T follicular helper cell (primary cell): Measurements from ENCODE around the gene NR1D2.

Experiments used
- DNase-seq: peaks from one replicate; pipeline ENCODE4 v3.0.0-alpha.2; 2020; ENCODE audit warnings: low read depth

NR1D2 gene

DNA sequence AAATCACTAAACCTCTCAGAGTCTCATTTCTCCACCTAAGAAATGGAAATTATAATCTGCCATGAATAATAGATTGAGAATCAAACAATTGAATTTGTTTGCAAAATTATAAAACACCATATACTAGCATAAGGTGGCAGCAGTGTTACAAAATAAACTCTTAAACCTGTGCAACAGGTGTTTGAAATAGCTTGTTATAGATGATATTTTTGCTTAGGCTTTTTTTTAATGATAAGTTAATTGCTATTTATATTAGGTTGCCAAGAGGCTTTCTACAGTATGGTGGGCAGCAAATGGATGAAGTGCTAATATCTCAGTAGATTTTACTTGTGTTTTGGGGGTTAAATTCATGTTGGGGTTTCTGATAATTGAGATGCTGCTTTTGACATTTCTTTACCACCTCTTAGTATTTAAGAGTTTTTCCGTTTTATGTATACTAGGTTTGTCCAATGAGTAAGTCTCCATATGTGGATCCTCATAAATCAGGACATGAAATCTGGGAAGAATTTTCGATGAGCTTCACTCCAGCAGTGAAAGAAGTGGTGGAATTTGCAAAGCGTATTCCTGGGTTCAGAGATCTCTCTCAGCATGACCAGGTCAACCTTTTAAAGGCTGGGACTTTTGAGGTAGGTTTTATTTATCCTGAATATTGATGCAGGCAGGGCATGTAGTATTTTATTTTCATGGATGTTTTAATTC lies 19.6 kb downstream of the NR1D2 start:
- DNase-seq, result no peak

DNA sequence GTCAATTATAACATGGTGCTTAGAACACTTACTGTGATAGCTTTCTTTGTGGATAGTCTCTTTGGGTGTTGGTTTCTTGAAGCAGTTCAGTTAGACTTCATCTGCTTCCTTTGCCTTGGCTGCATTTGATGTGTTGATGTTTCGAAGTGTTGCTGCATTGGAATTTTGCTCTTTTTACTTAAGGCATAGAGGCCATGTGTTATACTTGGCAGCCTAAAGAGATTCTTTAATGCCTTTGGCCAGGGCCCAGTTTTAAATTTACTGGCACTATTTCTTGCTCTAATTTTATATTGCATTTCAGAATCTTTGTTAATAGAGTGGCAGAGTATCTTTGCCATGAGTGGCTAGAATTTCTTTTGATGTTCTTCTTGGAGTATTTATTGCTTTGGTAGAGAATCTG lies 21.2 kb downstream of the NR1D2 start:
- DNase-seq, result no peak

DNA sequence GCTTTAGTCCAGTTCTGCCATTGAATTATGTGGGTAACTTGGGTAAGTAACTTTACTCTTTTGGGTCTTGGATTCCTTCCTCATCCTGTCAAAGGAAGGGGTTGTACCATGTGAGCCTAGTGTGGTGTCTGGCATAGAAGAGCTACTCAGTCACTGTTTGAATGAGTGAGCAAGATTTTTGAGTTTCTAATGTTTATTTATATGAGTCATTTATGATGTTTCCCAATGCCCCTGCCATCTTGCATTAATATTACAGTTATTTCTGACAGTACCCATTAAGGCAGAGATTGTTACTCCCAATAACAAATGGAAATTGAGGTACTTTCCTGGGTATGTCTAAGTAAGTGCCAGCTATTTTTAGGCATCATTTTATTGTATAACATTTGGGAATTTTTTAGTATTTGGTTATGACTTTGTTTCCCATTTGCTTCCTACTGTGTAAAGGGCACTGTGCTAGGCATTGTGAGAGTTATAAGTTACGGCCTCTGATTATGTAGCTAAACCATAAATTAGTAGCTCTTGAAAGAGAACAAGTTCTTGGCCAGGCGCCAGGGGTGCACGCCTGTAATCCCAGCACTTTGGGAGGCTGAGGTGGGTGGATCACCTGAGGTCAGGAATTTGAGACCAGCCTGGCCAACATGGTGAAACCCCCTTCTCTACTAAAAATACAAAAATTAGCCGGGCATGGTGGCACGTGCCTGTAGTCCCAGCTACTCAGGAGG lies 23.5 kb downstream of the NR1D2 start:
- no peak for DNase-seq

DNA sequence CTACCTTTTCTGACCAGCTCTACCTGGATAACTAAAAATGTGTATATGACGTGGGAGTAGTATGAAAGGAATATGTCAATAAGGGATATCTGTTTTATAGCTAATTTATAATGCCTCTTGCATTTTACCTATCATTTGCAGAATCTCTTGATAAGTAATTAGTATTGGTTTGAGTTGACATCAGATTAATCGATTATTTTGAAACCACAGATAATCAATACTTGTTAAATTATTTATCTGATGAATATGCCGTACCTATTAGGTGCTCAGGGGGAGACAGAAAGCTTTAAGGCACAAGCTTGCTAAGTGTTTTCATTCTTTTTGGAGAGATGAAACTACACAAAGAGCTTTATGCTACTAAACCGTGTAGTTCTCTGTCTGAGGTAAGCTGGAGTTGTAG lies 24.3 kb downstream of the NR1D2 start:
- no peak for DNase-seq

DNA sequence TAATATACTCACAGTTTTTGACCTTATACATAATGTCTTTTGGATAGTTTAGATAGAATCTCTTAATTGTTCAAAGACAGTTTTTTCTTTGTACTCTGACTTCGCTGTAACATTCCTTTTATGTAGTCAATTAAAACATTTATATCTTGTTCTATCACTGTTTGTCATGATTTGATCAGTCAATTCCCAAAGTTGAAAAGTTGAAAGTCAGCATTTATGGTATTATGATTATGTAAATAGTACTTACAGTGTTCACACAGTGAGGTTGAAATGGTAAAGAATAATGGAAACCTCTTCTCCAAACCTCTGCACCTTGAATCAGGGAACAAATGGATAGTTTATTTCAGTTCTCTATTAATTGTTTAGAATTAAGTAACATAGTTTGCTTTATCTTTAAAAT lies 26.6 kb downstream of the NR1D2 start:
- no peak for DNase-seq

DNA sequence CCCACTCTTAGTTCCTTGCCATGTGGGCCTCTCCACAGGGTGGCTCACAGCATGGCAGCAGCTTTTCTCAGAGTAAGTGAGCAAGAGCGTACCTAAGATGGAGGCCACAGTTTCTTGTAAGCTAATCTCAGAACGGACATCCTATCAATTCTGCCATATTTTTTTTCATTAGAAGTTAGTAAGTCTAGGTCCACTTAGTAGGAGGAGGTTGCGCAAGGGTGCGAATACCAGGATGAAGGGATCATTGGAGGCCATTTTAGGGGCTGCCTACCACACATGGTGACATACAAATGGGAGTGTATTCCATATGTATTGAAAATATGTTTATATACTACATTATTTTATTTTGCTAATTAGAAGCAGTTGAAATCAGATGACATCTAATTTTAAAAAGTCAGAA lies 31.5 kb downstream of the NR1D2 start:
- no peak for DNase-seq

DNA sequence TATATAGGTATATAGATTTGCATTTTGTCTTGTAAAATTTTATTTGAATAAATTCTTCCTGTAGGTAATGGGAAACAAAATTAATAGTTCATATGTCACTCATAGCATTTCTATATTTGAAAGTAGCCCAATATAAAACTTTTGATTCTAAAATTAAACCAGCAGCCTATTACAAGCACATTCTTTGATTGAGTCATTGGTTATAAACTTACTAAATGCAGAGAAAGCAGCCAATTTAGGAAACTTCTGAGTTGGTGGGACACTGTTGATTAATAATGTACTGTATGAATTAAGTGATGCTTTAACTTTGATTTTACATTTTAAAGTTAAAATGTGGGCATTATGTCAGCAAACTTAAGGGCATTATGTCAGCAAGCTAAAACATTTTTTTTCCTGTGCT lies 34.5 kb downstream of the NR1D2 start:
- DNase-seq, result no peak

DNA sequence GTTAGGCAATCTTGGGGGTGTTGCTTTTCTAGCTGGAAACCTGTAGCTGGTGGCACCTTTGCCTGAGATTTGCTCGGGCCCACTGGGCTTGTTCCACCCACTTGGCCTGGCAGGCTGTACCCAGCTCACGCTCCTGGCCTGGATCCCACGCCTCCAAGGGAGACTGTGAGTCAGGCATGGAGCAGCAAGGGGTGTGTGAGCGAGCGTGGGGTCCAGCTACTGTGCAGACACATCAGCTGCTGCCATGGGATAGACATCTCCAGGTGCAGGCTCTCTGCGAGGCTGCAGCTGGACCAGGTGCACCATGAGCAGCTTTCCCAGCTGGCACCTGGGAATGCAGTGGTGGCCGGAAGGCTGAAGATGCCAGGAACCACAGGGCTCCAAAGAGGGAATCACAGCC lies 36.0 kb downstream of the NR1D2 start:
- DNase-seq, result no peak

DNA sequence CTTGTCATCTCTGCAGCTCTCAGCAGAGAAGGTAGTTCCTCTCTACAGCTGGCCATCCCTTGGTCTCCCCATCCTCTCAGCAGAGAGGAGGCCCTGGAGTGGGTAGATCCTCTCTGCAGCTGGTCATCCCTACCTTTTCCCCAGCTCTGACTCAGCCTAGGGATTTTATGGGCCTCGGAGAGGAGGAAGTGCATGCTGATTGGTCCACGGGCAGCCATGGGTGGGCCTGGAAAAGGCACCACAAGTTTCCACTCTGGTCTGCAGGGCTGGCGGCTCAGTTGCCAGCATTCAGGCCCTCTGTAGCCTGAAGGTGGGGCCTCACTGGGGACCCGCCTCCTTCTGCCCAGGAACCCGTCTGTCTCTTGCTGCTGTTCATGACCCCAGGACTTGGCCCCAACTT lies 36.9 kb downstream of the NR1D2 start:
- no peak for DNase-seq

DNA sequence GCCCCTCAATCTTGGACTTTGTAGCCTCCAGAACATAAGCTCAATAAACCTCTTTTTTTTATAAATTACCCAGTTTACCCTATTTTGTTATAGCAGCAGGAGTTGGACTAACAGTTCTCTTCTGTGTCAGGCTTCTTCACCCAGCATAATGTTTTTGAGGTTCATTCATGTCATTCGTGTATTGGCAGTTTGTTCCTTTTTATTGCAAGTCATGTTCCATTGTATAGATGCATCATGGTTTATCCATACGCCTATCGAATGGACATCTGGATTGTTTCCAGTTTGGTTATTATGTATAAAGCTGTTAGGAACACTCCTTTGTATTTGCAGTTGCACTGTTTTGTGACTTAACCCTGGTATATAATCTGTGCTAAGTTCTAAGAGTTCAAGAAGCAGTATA lies 39.8 kb downstream of the NR1D2 start:
- no peak for DNase-seq

DNA sequence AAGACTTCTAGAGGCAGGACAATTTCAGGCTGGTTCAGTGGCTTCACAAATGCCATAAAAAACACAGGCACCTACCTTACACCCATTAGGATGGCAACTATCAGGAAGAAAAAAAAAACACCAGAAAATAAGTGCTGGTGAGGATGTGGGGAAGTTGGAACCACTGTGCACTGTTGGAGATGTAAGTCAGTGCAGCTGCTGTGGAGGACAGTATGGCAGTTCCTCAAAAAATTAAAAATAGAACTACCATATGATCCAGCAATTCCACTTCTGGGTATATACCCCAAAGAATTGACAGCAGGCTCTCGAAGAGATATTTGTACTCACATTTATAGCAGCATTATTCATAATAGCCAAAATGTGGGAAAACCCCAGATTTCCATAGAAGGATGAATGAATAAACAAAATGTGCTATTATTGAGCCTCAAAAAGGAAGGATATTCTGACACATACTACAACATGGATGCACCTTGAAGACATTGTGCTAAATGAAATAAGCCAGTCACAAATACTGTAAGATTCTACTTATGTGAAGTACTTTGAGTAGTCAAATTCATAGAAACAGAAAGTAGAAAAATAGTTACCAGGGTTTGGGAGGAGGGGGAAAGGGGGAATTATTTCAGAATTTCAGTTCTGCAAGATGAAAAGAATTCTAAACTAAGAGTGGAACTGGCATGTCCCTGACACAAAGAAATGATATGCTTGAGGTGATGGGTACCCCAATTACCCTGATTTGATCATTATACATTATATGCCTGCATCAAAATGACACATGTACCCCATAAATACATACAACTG lies 40.9 kb downstream of the NR1D2 start:
- no peak for DNase-seq

DNA sequence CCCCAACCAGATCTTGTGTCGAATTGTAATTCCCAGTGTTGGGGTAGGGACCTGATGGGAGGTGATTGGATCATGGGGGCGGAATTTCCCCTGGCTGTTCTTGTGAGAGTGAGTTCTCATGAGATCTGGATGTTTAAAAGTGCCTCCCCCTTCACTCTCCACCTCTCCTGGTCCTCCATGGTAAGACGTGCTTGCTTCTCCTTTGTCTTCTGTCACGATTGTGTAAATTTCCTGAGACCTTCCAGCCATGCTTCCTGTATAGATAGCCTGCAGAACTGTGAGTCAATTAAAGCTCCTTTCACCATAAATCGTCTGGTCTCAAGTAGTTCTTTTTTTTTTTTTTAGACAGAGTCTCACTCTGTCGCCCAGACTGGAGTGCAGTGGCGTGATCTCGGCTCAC lies 42.3 kb downstream of the NR1D2 start:
- DNase-seq, result no peak

DNA sequence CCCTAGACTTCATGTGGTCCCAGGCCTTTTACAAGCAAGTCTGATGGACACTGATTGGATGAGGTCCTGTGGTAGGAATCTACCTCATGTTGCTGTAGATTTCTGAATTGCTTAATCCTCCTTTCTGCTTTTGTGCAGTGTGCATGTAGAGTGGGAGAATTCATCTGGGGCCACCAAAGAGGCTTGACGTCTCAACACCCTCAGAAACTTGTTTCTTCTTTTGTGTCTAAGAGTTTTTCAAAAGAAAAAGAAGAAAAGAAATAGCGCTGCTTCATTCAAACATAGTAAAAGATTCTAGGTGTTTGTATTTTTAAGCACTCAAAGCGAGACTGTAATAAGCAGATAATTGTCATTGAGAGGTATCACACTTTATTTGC lies 46.2 kb downstream of the NR1D2 start:
- no peak for DNase-seq

DNA sequence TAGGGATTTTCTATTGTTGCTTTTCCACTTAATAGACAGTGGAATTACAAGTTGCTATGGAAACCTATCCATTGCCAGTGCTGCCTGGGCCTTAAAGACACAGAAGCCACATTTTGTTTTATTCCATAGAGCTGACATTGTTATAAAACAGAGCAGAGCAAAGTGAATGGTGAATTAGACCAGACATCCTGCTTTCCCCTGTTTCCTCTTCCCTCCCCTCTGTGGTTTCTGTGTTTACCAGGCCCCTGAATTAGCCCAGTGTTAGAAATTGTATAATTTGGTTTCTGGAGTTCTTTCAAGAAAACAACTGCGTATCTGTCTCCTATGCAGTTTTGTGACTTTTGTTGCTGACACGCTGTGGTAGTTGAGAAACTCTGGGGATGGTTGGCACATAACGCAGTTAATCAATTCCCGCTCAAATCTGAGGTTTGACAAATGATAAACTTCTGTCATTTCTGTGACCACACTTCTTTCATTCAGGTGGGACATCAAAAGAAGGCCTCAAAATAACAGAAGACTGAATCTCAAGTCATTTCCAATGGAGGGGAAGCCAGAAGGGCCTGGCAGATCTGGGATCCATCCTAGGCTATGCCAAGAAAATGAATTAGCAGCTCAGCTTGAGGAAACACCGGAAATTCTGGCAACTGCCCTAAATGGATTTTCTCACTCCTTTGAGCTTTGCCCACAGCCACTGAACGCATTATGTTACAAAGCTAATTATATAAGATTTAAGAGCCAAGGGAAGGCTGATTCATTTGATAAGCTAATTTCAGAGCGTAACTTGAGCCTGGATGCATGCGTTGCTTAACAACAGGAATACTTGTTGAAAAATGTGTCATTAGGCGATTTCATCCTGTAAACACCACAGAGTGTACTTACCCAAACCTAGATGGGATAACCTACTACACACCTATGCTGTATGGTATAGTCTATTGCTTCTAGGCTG lies 46.9 kb downstream of the NR1D2 start:
- DNase-seq, result no peak

DNA sequence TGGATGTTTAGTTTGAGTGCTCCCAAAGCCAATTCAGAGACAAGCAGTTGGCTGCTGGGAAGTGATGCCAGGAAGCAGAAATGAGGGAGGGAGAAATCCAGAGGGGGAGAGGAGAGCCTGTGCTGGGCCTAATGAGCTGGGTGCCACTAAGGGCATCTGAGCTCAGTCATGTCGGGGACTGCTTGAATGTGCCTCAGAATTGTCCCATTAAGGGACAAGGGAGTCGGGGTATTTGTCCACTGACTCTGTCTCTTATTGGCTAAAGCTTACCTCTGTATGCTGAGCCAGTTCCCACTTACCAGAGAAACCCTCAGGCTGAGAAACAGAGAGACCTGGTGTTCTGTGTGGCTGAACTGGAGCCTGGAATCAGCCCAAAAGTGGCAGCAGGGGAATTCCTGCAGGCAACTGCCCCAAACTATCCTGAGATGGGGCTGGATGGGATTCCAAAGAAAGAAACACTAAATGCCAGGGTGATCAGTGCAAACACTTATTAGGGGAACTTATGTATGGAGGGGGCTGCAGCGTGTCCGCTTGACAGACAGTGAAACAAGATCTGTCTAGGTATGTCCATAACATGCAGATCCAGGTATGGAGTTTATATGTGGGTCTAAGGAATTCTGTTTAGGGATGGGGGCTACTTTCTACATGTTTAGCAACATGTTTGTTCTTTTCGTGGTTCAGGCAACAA lies 48.6 kb downstream of the NR1D2 start:
- DNase-seq, result no peak

DNA sequence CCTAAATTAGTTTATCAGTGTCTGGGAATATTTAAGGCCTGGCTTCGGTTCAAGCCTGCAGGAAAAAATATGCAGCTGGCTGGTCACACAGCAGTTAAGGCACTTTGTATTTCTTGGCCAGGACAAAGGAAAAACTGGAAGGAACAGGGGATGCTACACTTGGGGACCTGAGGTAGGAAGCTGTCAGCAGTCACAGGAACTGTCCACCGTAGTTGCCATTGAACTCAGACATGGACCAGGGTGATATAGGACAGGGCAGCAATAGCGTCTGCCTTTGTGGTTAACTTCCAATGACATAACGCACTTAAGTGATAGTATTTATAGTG lies 49.1 kb downstream of the NR1D2 start:
- no peak for DNase-seq

DNA sequence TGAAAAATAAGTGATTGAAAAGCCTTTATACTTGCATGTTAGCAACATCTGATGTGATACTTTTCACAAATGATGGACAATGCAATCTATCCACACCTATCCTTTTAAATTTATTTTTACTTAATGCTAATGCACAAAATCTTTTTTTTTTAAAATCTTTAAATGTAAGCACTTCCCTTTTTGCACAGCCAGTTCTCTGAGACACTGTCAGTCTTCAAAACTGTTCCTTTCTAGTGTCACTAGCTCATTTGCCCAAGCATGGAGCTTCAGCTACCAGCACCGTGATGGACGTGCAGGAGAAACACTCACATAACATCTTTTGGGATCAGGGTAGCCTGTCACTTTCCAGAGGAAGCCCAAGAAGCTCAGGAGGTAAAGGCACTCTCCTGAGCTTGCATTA lies 50.1 kb downstream of the NR1D2 start:
- DNase-seq, result no peak

DNA sequence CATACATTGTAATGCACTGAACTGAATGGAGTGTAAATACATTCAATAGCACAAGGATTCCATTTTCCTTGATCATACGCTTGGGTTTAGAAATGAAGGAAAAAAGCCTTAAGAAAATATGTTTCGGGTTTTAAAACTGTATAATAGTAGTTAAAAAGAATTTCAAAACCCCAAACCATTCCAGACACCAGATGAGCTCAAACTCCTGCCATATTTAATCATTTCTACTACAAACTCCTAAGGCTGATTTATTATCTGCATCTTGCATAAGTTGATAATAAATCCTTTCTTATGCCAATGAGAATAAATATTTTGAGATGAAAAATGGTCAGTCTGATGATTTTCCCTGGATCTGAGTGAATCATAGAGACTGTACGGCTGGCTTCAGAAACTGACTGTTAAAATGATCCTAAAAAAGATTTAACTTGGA lies 51.0 kb downstream of the NR1D2 start:
- no peak for DNase-seq

DNA sequence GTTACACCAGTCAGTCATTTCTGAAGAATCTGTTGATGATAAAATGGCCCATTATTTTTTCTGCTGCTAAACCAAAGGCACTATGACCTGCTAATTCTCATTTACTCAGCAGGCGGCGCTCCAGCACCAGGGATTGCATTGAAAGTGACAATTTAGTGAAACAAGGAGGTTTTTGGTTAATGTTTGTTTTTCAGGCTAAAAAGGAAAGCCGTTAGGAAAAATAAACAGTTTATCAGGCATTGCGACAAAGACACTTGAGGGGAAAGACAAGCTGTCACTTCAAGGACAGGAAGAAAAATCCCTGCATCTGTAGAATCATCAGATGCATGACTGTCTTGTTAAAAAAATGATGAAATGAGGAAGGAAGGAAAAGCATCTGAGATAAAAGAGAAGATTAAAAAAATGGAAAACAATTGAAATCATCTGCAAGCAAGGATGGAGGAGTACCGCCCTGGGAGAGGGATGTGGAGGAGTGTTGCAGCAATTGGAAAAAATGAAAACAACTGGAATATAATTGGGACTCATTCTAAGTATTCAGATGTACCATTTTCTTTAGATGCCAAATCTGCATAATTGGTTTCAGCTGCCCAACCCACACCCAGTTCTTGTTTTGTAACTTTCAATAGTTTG lies 54.0 kb downstream of the NR1D2 start:
- DNase-seq, result peak; percentile 26

DNA sequence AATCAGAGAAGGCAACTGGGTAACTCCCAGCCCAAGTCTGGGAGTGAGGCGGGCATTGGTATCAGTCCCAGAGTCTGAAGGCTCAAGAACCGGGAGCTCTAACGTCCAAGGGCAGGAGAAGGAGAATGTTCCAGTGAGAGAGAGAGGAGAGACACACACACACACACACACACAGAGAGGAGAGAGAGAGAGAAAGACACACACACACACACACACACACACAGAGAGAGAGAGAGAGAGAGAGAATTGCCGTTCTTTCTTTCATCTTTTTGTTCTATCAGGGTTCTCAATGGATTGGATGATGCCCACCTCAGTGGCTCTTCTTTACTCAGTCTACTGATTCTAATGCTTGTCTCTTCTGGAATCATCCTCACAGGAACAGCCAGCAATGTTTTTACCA lies 57.0 kb downstream of the NR1D2 start:
- no peak for DNase-seq

DNA sequence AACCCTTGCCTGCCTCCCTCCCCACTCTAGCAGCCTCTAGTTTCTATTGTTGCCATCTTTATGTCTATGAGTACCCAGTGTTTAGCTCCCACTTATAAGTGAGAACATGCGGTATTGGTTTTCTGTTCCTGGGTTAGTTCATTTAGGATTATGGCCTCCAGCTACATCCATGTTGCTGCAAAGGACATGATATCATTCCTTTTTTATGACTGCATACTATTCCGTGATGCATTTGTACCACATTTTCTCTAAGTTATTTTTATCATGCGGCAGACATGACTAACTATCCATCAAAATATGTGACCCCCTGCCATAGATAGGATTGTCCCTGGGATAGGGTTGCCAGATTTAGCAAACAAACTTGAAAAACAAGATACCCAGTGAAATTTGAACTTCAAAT lies 58.4 kb downstream of the NR1D2 start:
- no peak for DNase-seq
